HUES48 (cell line): ENCODE measurements around the gene NFIC.

Experiments used
- H3K27ac ChIP-seq: one replicate; pipeline ENCODE4 v1.7.0; 2013; ENCODE audit warnings: low read depth, low read length, inconsistent platforms
- H3K27me3 ChIP-seq: 2 replicates; pipeline ENCODE4 v1.6.1; 2013; ENCODE audit warnings: mild to moderate bottlenecking, low read length; ENCODE audit not compliant: control insufficient read depth, insufficient read depth
- H3K36me3 ChIP-seq: 2 replicates; pipeline ENCODE4 v1.6.1; 2013; ENCODE audit warnings: low read length; ENCODE audit not compliant: control insufficient read depth, insufficient read depth
- H3K4me1 ChIP-seq: 2 replicates; pipeline ENCODE4 v1.6.1; 2013; ENCODE audit warnings: mild to moderate bottlenecking, low read length; ENCODE audit not compliant: control insufficient read depth, insufficient read depth
- H3K4me3 ChIP-seq: 2 replicates; pipeline ENCODE4 v1.5.1; 2013; ENCODE audit warnings: mild to moderate bottlenecking, low read depth, low read length
- H3K9ac ChIP-seq: 2 replicates; pipeline ENCODE4 v1.6.1; 2013; ENCODE audit warnings: mild to moderate bottlenecking, low read depth, low read length, moderate library complexity
- H3K9me3 ChIP-seq: 2 replicates; pipeline ENCODE4 v1.6.1; 2013; ENCODE audit warnings: low read length; ENCODE audit not compliant: control insufficient read depth, insufficient read depth

NFIC gene

GRCh38 chr19:3360421-3361383 is 5.7 kb upstream of the NFIC start:
- Histone ChIP-seq H3K9me3 (no peaks in the 10 kb centered on the region), H3K27ac (no peak overlapping the region), H3K27me3 (peaks cover 95% of the 10 kb centered on the region), H3K9ac (no peak overlapping the region), H3K36me3 (no peaks in the 10 kb centered on the region), H3K4me1 (no peaks in the 10 kb centered on the region), H3K4me3 (peak overlapping the region; percentile 21; the same call in 1 of the 2 replicates)

- peaks cover 93% of the 10 kb centered on the region for H3K27me3 ChIP-seq
- no peak overlapping the region for H3K27ac ChIP-seq
- H3K9ac ChIP-seq: no peak overlapping the region
- H3K36me3 ChIP-seq: no peaks in the 10 kb centered on the region
- no peaks in the 10 kb centered on the region for H3K4me1 ChIP-seq
- no peaks in the 10 kb centered on the region for H3K9me3 ChIP-seq
- H3K4me3 ChIP-seq: no peak overlapping the region
Observed at GRCh38 chr19:3361384-3362216, 4.8 kb upstream of the NFIC start.

DNA sequence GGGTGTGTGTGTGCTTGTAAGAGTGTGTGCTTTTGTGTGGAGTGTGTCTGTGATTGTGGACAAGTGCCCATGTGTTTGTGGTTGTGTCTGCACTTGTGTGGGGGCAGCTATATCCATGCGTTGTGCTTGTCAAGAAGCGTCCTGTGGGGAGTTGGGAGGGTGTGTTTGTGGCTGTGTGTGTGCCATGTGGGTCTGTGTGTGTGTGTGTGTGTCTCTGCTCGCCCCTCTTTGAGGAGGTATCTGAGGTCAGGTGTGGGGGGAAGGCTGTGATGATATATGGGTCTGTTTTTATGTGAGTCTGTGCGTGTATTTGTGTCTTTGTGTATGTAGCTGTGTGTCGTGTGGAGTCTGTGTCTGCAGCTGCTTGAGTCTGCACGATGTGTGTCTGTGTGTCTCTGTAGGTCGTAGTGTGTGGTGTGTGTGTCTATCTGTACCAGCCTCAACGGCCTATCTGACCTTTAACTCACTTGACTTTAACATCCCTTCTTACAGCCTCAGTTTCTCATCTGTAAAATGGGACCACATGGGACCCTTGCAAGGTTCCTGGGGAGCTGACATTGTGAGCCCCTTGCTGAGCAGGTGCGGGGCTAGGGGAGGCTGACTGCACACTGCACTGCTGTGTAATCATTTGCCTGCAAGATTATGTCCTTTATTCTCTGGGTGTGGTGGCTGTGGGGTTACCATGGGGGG is 4.0 kb upstream of the NFIC start:
- peaks cover 93% of the 10 kb centered on the region for H3K27me3 ChIP-seq
- H3K27ac ChIP-seq: no peak overlapping the region
- H3K4me1 ChIP-seq: no peaks in the 10 kb centered on the region
- no peaks in the 10 kb centered on the region for H3K36me3 ChIP-seq
- H3K9me3 ChIP-seq: no peaks in the 10 kb centered on the region
- H3K4me3 ChIP-seq: no peak overlapping the region
- no peak overlapping the region for H3K9ac ChIP-seq

DNA sequence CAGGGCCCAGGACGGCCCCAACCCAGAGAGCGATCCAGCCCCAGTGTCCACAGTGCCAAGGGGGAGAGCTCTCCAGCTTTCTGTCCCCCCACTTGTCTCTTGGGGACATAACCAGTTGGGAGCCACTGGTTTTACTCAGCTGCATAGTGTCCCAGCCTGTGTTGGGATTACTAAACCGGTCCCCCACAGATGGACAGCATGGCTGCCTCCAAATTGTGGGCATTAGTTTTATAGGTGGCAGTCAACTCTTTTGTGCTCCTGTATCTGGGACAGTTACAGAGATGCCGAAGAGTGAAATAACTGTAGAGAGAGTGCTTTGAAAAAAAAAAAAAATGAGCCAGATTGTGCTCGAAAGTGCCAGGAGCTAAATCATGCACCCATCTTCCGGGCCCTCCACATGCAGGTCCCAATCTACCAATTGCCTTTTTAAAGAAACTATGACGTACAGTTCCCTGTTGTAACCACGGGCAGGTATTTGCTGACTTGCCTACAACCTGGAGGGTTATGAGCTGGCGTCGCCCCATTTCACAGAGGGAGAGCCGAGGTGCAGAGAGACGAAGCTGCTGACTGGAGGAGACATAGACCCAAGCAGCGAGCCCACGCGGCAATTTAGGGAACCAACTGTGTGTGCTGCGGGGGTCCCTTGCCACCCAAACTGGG is 2.4 kb upstream of the NFIC start:
- H3K4me1 ChIP-seq: no peaks in the 10 kb centered on the region
- peaks cover 93% of the 10 kb centered on the region for H3K27me3 ChIP-seq
- H3K27ac ChIP-seq: no peak overlapping the region
- no peak overlapping the region for H3K4me3 ChIP-seq
- no peaks in the 10 kb centered on the region for H3K9me3 ChIP-seq
- H3K9ac ChIP-seq: no peak overlapping the region
- H3K36me3 ChIP-seq: no peaks in the 10 kb centered on the region

DNA sequence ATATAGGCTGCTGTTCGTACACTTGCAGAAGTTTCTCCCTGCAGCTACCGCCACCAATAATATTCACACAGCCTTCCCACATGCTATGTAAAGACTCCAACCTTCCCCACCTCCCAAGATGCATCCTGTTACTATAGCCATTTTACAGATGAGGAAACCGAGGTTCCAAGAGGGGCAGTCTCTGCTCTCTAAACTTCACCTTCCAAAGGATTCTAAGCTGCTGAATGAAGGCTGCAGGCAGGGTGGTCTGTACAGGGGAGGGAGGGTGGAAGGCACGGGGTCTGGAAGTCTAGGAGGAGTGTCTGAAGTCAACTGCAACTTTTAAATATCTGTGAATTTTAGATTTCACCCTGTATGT is 1.9 kb upstream of the NFIC start:
- Histone ChIP-seq H3K36me3 (no peaks in the 10 kb centered on the region), H3K27me3 (peaks cover 95% of the 10 kb centered on the region), H3K9me3 (no peaks in the 10 kb centered on the region), H3K27ac (no peak overlapping the region), H3K4me1 (no peaks in the 10 kb centered on the region), H3K4me3 (no peak overlapping the region), H3K9ac (no peak overlapping the region)

GRCh38 chr19:3365093-3365835 is 1.1 kb upstream of the NFIC start:
- peaks cover 98% of the 10 kb centered on the region for H3K27me3 ChIP-seq
- H3K27ac ChIP-seq: no peak overlapping the region
- no peaks in the 10 kb centered on the region for H3K4me1 ChIP-seq
- no peak overlapping the region for H3K9ac ChIP-seq
- no peak overlapping the region; the same call in 1 of the 2 replicates for H3K4me3 ChIP-seq
- no peaks in the 10 kb centered on the region for H3K36me3 ChIP-seq
- no peaks in the 10 kb centered on the region for H3K9me3 ChIP-seq

GRCh38 chr19:3366753-3367627 is 607 bp downstream of the NFIC start:
- peaks cover 96% of the 10 kb centered on the region for H3K27me3 ChIP-seq
- H3K9ac ChIP-seq: no peak overlapping the region
- H3K36me3 ChIP-seq: no peaks in the 10 kb centered on the region

DNA sequence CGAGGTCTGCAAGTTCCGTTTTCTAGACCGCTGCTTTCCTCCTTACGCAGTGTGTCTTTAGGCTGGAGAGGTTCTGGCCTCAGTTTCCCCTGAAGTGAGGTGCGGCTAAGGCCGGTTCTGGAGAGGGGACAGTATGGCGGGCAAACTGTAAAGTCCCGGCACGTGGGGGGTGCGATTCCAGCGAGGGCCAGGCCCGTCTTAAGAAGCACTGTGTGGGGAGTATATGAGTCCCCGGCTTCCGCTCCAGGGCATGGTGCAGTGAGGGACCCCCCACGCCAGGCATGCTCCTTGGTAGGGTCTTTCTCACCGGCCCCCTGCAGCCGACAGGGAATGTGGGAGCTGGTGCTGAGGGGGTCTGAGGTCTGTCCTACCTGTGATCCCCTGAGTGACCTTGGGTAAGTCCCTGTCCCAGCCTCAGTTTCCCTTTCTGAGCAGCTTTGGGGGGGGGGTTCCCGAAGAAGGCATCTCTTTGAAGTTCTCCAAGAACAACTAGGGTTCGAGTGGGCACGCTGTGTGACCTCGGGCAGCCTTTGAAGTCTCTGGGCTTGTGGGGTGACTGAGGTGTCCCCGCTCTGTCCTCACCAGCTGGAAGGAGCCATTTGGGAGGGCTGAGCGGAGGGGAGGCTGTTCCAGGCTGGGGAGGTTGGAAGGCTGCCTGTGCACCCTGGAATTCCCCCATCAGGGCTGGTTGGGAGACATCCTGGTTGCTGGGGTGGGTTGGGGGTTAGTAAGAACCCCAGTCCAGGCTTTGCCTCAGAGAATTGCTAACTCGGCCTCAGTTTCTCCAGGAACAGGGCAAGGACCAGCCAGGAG is 1.5 kb downstream of the NFIC start:
- H3K9ac ChIP-seq: no peak overlapping the region
- peaks cover 96% of the 10 kb centered on the region for H3K27me3 ChIP-seq
- no peak overlapping the region for H3K27ac ChIP-seq
- H3K36me3 ChIP-seq: no peaks in the 10 kb centered on the region
- H3K4me3 ChIP-seq: peak overlapping the region; percentile 43; the same call in 1 of the 2 replicates
- no peaks in the 10 kb centered on the region for H3K9me3 ChIP-seq
- no peaks in the 10 kb centered on the region for H3K4me1 ChIP-seq

More at GRCh38 chr19:3366753-3367627, 607 bp downstream of the NFIC start:
- Histone ChIP-seq H3K4me1 (no peaks in the 10 kb centered on the region), H3K4me3 (peak overlapping the region; percentile 50; the same call in 1 of the 2 replicates), H3K27ac (no peak overlapping the region), H3K9me3 (no peaks in the 10 kb centered on the region)

DNA sequence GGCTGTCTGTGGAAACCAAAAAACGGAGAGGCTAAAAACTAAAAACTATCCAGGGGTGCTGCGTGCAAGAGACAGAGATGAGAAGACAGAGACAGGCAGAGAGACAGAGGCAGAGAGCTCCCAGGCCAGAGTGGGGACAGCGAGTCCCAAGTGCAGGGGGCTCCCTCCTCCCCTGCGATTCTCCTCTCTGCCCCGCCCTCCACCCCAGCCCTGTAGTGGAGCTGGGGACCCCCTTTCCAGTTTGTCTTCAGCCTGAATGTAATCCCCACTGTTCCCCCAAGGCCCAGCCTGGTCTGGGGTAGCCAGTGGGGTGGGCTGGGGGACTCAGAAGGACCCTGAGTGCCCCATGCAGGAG is 2.0 kb downstream of the NFIC start:
- peaks cover 96% of the 10 kb centered on the region for H3K27me3 ChIP-seq
- H3K4me3 ChIP-seq: no peak overlapping the region
- H3K9ac ChIP-seq: no peak overlapping the region
- no peaks in the 10 kb centered on the region for H3K36me3 ChIP-seq
- H3K9me3 ChIP-seq: no peaks in the 10 kb centered on the region
- H3K27ac ChIP-seq: no peak overlapping the region
- no peaks in the 10 kb centered on the region for H3K4me1 ChIP-seq
